SW 1271 (cell line): ENCODE results near the gene REEP6.

Experiments used
- DNase-seq, 2 experiments: peaks; one replicate each; lab custom pipeline; 2025; lab: John Stamatoyannopoulos, UW

The REEP6 gene

GRCh38 chr19:1456121-1456900 lies 34.7 kb upstream of the REEP6 start:
- DNase-seq = no peak

- no peak for DNase-seq
These were observed 33.8 kb upstream of the REEP6 start for GRCh38 chr19:1457031-1457739.

GRCh38 chr19:1457892-1458291 lies 33.1 kb upstream of the REEP6 start:
- DNase-seq = no peak

GRCh38 chr19:1459479-1459878 lies 31.5 kb upstream of the REEP6 start:
- no peak for DNase-seq

GRCh38 chr19:1460033-1460995 lies 30.7 kb upstream of the REEP6 start:
- no peak for DNase-seq

- no peak for DNase-seq
These were observed 29.1 kb upstream of the REEP6 start for GRCh38 chr19:1461862-1462261.

- DNase-seq = no peak
These were observed 25.6 kb upstream of the REEP6 start for GRCh38 chr19:1465191-1466016.

- no peak for DNase-seq
These were observed 24.9 kb upstream of the REEP6 start for GRCh38 chr19:1466018-1466460.

GRCh38 chr19:1466461-1467214 lies 24.3 kb upstream of the REEP6 start:
- no peak for DNase-seq

- no peak for DNase-seq
These were observed 23.8 kb upstream of the REEP6 start for GRCh38 chr19:1467215-1467489.

- DNase-seq = no peak
These were observed 23.3 kb upstream of the REEP6 start for GRCh38 chr19:1467490-1468273.

GRCh38 chr19:1468274-1468820 lies 22.6 kb upstream of the REEP6 start:
- no peak for DNase-seq

- DNase-seq = no peak
These were observed 22.1 kb upstream of the REEP6 start for GRCh38 chr19:1468821-1469254.

GRCh38 chr19:1469255-1470054 lies 21.5 kb upstream of the REEP6 start:
- no peak for DNase-seq

GRCh38 chr19:1470055-1470304 lies 21.0 kb upstream of the REEP6 start:
- DNase-seq = no peak

GRCh38 chr19:1470305-1471009 lies 20.5 kb upstream of the REEP6 start:
- DNase-seq = no peak

GRCh38 chr19:1471010-1471514 lies 19.9 kb upstream of the REEP6 start:
- DNase-seq = no peak

GRCh38 chr19:1471515-1472160 lies 19.3 kb upstream of the REEP6 start:
- DNase-seq = no peak
